Measurements from ENCODE around the gene GTSE1. TPM values are rescaled to one million over a fixed set of nuclear protein-coding genes. Genes with fewer than 3 reads are reported as not detected.

The GTSE1 gene
- total and polyA plus RNA-seq, 2 of the 13 experiments (the other 11 are each of a cell fraction or from before 2014, with no cell fraction given), result 10.7 to 13.5 TPM

DNA sequence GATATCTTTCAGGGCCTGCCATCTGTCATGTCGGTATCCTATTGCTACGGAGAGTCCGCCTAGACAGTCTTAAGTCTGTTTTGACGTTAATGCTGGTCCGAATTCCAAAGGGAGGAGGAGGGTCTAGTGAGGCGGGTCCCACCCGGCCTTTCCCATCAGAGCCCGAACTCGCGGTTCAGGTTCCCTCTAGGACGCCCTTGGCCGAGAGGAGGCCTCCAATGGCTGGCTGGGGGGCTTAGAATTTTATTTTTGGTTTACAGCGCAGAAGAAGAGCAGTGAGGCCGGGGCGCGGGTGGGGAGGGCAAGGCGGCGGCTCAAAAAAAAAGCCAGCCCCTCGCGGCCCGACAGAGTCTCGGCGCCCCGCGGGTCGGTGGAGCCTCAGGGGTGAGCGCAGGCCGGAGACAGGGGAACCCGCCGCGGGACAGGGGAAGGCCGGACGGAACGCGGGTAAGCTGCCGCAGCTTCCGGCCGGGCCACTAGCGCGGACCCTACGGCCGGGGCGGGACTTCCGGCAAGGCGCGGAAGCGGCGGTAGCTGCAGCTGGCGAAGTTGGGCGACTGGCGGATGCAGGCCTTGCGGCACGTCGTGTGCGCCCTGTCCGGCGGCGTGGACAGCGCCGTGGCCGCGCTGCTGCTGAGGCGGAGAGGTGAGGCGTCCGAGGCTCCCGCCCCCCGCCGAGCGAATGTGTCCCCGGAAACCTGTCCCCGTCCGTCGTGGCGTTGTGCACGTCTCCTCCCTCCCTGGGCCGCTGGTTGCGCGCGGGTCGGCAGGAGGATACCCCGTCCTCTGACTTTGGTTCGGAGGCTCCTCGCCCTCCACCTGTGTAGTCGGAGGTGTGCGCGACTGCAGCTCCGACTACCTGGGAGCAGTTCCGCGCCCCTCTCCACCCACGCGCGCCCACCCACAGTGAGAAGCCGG lies 38.8 kb downstream of the GTSE1 start, which contains the start of gene TRMU (continued):
- TF ChIP-seq ZFAT (CRISPR knock-in tag; conservative IDR thresholded peaks at IDR 0.05), result 0 out of 2 replicates have a peak, but pooled peaks have one; percentile 74
- peak; percentile 90 for TF ChIP-seq TARDBP (CRISPR knock-in tag; IDR thresholded peaks at IDR 0.05)
- peak; percentile 78; the same call in 1 of the 2 replicates for TF ChIP-seq ZNF558 (CRISPR knock-in tag; IDR thresholded peaks at IDR 0.05; ENCODE audit: borderline replicate concordance)
- no peak for TF ChIP-seq SMYD3 (CRISPR knock-in tag; IDR thresholded peaks at IDR 0.05)
- TF ChIP-seq ZNF451 (CRISPR knock-in tag; IDR thresholded peaks at IDR 0.05), result peak; percentile 91
- 0 out of 2 replicates have a peak, but pooled peaks have one; percentile 45 for TF ChIP-seq ZNF326 (CRISPR knock-in tag; IDR thresholded peaks at IDR 0.05; ENCODE audit: borderline replicate concordance)
- TF ChIP-seq MAZ (IDR thresholded peaks at IDR 0.05; ENCODE audit: borderline replicate concordance, low read depth, low read length), result peak; percentile 53; the same call in 1 of the 2 replicates
- peak; percentile 90 for TF ChIP-seq MAZ (CRISPR knock-in tag; IDR thresholded peaks at IDR 0.05; ENCODE audit: low read depth)
- peak; percentile 70; the same call in 1 of the 2 replicates for TF ChIP-seq TFE3 (CRISPR knock-in tag; IDR thresholded peaks at IDR 0.05)
- peak; percentile 94 for TF ChIP-seq KDM5B (CRISPR knock-in tag; IDR thresholded peaks at IDR 0.05; ENCODE audit: borderline replicate concordance)
- TF ChIP-seq ZBTB14 (CRISPR knock-in tag; IDR thresholded peaks at IDR 0.05), result 0 out of 2 replicates have a peak, but pooled peaks have one; percentile 47
- peak; percentile 83 for TF ChIP-seq YY1 (IDR thresholded peaks at IDR 0.05; ENCODE audit: insufficient read depth, insufficient replicate concordance, low read depth, low read length)
- TF ChIP-seq, protein P1, sequence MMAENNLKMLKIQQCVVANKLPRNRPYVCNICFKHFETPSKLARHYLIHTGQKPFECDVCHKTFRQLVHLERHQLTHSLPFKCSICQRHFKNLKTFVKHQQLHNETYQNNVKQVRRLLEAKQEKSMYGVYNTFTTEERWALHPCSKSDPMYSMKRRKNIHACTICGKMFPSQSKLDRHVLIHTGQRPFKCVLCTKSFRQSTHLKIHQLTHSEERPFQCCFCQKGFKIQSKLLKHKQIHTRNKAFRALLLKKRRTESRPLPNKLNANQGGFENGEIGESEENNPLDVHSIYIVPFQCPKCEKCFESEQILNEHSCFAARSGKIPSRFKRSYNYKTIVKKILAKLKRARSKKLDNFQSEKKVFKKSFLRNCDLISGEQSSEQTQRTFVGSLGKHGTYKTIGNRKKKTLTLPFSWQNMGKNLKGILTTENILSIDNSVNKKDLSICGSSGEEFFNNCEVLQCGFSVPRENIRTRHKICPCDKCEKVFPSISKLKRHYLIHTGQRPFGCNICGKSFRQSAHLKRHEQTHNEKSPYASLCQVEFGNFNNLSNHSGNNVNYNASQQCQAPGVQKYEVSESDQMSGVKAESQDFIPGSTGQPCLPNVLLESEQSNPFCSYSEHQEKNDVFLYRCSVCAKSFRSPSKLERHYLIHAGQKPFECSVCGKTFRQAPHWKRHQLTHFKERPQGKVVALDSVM (CRISPR knock-in tag; IDR thresholded peaks at IDR 0.05), result 0 out of 2 replicates have a peak, but pooled peaks have one; percentile 24
- TF ChIP-seq YEATS2 (CRISPR knock-in tag; IDR thresholded peaks at IDR 0.05; ENCODE audit: borderline replicate concordance), result peak; percentile 97
- peak; percentile 65 for TF ChIP-seq ZNF543 (CRISPR knock-in tag; IDR thresholded peaks at IDR 0.05)
- no peak for TF ChIP-seq FUBP1 (CRISPR knock-in tag; IDR thresholded peaks at IDR 0.05; ENCODE audit: borderline replicate concordance)
- TF ChIP-seq, protein P2, sequence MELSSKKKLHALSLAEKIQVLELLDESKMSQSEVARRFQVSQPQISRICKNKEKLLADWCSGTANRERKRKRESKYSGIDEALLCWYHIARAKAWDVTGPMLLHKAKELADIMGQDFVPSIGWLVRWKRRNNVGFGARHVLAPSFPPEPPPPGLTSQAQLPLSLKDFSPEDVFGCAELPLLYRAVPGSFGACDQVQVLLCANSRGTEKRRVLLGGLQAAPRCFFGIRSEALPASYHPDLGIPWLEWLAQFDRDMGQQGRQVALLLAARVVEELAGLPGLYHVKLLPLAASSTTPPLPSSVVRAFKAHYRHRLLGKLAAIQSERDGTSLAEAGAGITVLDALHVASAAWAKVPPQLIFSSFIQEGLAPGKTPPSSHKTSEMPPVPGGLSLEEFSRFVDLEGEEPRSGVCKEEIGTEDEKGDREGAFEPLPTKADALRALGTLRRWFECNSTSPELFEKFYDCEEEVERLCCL (CRISPR knock-in tag; IDR thresholded peaks at IDR 0.05; ENCODE audit: borderline replicate concordance), result no peak
- TF ChIP-seq ZSCAN25 (CRISPR knock-in tag; IDR thresholded peaks at IDR 0.05), result peak; percentile 73; the same call in 1 of the 2 replicates
- TF ChIP-seq ATF1 (CRISPR knock-in tag; IDR thresholded peaks at IDR 0.05), result no peak
- TF ChIP-seq ZNF263 (CRISPR knock-in tag; IDR thresholded peaks at IDR 0.05), result peak; percentile 48; the same call in 1 of the 2 replicates

All from HepG2 (cell line).